GM12878 (cell line): ENCODE measurements around the gene EVA1A. TPM values are rescaled to one million over a fixed set of nuclear protein-coding genes. Genes with fewer than 3 reads are reported as not detected.

ENCODE experiments used
- ATAC-seq: fragments of 200-7000 bp; cut with Tn5 transposase; 3 replicates; pipeline ENCODE4 v1.9.1; 2020; ENCODE audit warnings: mild to moderate bottlenecking, moderate library complexity
- BruUV-seq: library from RNA; stranded (reverse); fragments of 400-500 nt; replicated peaks from 2 replicates; lab custom pipeline; 2021; lab: Mats Ljungman, UMichigan
- CTCF ChIA-PET: fragments of 300-600 bp; sonication (Branson Sonifier 250); formaldehyde crosslinking; extraction: SDS; loops from one replicate; lab custom pipeline; 2021; ENCODE audit warnings: inconsistent platforms; lab: Yijun Ruan, JAX
- POLR2A ChIA-PET: fragments of 350-600 bp; formaldehyde crosslinking; extraction: SDS; loops from one replicate; lab custom pipeline; 2021; ENCODE audit warnings: inconsistent platforms; lab: Charles Lee
- RAD21 ChIA-PET: fragments of 300-600 bp; sonication (Branson Sonifier 250); formaldehyde crosslinking; loops from one replicate; lab custom pipeline; 2023; ENCODE audit warnings: antibody characterized with exemption; ENCODE audit not compliant: unreplicated experiment; lab: Charles Lee
- SMC1A ChIA-PET: fragments of 300-600 bp; sonication (Branson Sonifier 250); formaldehyde crosslinking; loops from one replicate; lab custom pipeline; 2023; ENCODE audit not compliant: unreplicated experiment, uncharacterized antibody; lab: Charles Lee
- DNase-seq: peaks from one replicate; pipeline ENCODE4 v3.0.0-alpha.2; 2011; ENCODE audit warnings: low read depth, low spot score
- FAIRE-seq: peaks from 3 replicates; lab custom pipeline; 2011; peaks lifted over from hg19 to GRCh38; lab: Jason Lieb, UNC
- H2AFZ ChIP-seq: 2 replicates; pipeline ENCODE4 v1.6.0; 2011; ENCODE audit warnings: low read depth, low read length, control low read depth; ENCODE audit not compliant: control insufficient read depth
- H3K27ac ChIP-seq: 2 replicates; pipeline ENCODE4 v1.5.1; 2011; ENCODE audit warnings: control low read depth; ENCODE audit not compliant: control insufficient read depth, insufficient read depth
- H3K27me3 ChIP-seq, 2 experiments: replicated peaks in 1 of 2; 2 replicates each; pipeline versions ENCODE4 v1.6.0 to v1.6.1; 2011; ENCODE audit warnings: low read length in 1 of 2; ENCODE audit not compliant: control insufficient read depth in 2 of 2, insufficient read depth in 2 of 2
- H3K36me3 ChIP-seq, 2 experiments: 2 replicates each; pipeline ENCODE4 v1.5.1; 2011; ENCODE audit warnings: low read length in 1 of 2; ENCODE audit not compliant: control insufficient read depth in 2 of 2, insufficient read depth in 2 of 2
- H3K4me1 ChIP-seq: 2 replicates; pipeline ENCODE4 v1.6.1; 2011; ENCODE audit warnings: mild to moderate bottlenecking, low read length, moderate library complexity, mixed read lengths; ENCODE audit not compliant: control insufficient read depth, insufficient read depth
- H3K4me2 ChIP-seq: 2 replicates; pipeline ENCODE4 v1.6.0; 2011; ENCODE audit warnings: control low read depth; ENCODE audit not compliant: control insufficient read depth, insufficient read depth
- H3K4me3 ChIP-seq: fragments of 200-600 bp; sonication (generic); 2 replicates; pipeline ENCODE4 v1.5.1; 2016
- H3K79me2 ChIP-seq: 2 replicates; pipeline ENCODE4 v1.6.0; 2011; ENCODE audit warnings: low read length; ENCODE audit not compliant: control insufficient read depth, insufficient read depth
- H3K9ac ChIP-seq: 2 replicates; pipeline ENCODE4 v1.8.0; 2011; ENCODE audit warnings: low read length, control low read depth, mixed read lengths; ENCODE audit not compliant: control insufficient read depth, insufficient read depth
- H3K9me3 ChIP-seq: replicated peaks from 3 replicates; pipeline ENCODE4 v1.5.1; 2011; ENCODE audit warnings: mild to moderate bottlenecking, low read length; ENCODE audit not compliant: control insufficient read depth, insufficient read depth
- H4K20me1 ChIP-seq: 2 replicates; pipeline ENCODE4 v1.6.0; 2011; ENCODE audit not compliant: control insufficient read depth, insufficient read depth
- SKIL ChIP-seq: fragments of 450-650 bp; IDR thresholded peaks from 2 replicates; pipeline ENCODE4 v1.6.1; 2017; ENCODE audit warnings: mild to moderate bottlenecking, low read depth, inconsistent platforms; ENCODE audit not compliant: poor library complexity, severe bottlenecking
- SP1 ChIP-seq: IDR thresholded peaks from one replicate; pipeline ENCODE4 v1.6.1; 2011; ENCODE audit warnings: low read depth, low read length
- TARDBP ChIP-seq: IDR thresholded peaks from 2 replicates; pipeline ENCODE4 v1.6.1; 2016; ENCODE audit warnings: borderline replicate concordance
- WGBS: methylation state at CpG from one replicate; pipeline ENCODE4 v1.1.6; 2016; ENCODE audit warnings: low lambda C conversion rate; ENCODE audit not compliant: insufficient replicate concordance, insufficient coverage; ENCODE audit errors: missing lambda C conversion rate; 5-methylcytosine and 5-hydroxymethylcytosine counted together
- in situ Hi-C: fragments of 300-500 bp; cut with MboI; formaldehyde crosslinking; loops from 9 replicates; pipeline ENCODE4 v1.14.3; 2018; ENCODE audit warnings: mixed read lengths
- intact Hi-C: fragments of 100-400 bp; cut with micrococcal nuclease; formaldehyde crosslinking; loops from one replicate; pipeline ENCODE4 v1.14.2; 2022; ENCODE audit not compliant: unreplicated experiment
- polyA plus RNA-seq, 11 experiments: library from polyadenylated mRNA; depleted of rRNA in 4 of 11; unstranded in 6 of 11; stranded (reverse) in 5 of 11; fragments of >200 nt; fragmentation: Nextera tagmentation in 4 of 11; fragmentation: Illumina TruSeq in 1 of 11; extraction: Ambion mirVana in 4 of 11; extraction: Trizol in 1 of 11; gene quantifications; 1 replicate in 1 of 11; 2 replicates in 10 of 11; pipeline versions ENCODE4 v1.2.1 to v1.2.3, GENCODE V29; 2011 to 2016; ENCODE audit warnings: inconsistent platforms in 2 of 11, missing spikeins in 2 of 11, low read depth in 1 of 11
- total RNA-seq, 4 experiments: library from RNA; depleted of rRNA in 3 of 4; stranded (reverse); fragments of >200 nt in 3 of 4; fragmentation: Illumina TruSeq in 1 of 4; extraction: Trizol in 1 of 4; gene quantifications; 2 replicates each; pipeline versions ENCODE4 v1.2.1 to v1.2.3, GENCODE V29; 2013 to 2021

EVA1A gene
- total and polyA plus RNA-seq, 10 of the 15 experiments (the other 5 are each of a cell fraction or from before 2014, with no cell fraction given): 0.13 to 1.0 (median 0.34) TPM; not detected in 5

DNA sequence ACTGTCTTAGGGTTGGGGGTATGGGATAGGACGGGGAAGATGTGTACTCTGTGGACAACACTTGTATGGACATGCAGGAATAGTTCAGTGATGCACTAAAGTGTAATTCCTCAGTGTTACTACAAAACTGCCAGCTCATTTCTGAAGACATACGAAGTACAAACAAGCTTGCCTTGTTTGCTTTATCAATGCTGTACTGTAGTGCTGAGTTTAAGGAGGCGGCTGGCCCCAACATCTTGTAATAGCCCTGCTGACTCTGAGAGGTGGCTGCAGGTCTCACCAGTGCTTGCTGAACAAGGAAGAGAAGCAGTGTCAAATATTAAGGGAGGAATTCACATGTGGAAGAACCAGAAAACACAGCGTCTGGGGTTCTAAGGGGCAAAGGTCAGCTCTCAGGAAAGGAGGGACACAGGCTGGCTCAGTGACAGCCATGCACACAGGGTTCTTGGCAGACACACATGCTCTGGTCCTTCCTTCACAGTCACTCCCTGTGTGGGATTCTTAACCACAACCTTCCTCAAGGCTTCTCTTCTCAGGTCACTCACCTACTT is 39.8 kb upstream of the EVA1A start:
- POLR2A ChIA-PET: no interaction called here
- BruUV-seq: no TSS peak
- RAD21 ChIA-PET: no interaction called here
- H2AFZ ChIP-seq: no peak overlapping the region
- no peak for FAIRE-seq
- TF ChIP-seq TARDBP (no peak), SKIL (no peak), SP1 (no peak)
- TF ChIP-seq, all 136 proteins: peak for 0
- no peak for ATAC-seq
- no peaks in the 10 kb centered on the region for H3K36me3 ChIP-seq
- in situ Hi-C loops: loop anchor here (10.0 kb wide), 1 partner anchor 906 kb away; no protein-coding TSS in a partner anchor
- 20% methylated on average over 4 of the region's 4 CpGs for WGBS
- no peaks in the 10 kb centered on the region for H3K4me1 ChIP-seq
- H3K4me3 ChIP-seq: no peak overlapping the region
- H4K20me1 ChIP-seq: no peaks in the 10 kb centered on the region
- no peaks in the 10 kb centered on the region for H3K9me3 ChIP-seq
- H3K79me2 ChIP-seq: no peaks in the 10 kb centered on the region
- CTCF ChIA-PET: interaction anchor here (1.3 kb wide), 1 partner anchor 133 kb away, joined by 4 read pairs; no protein-coding TSS in a partner anchor
- SMC1A ChIA-PET: interaction anchor here (1.2 kb wide), 1 partner anchor 133 kb away, joined by 3 read pairs; no protein-coding TSS in a partner anchor
- DNase-seq: no peak
- intact Hi-C loops: no loop called here
- H3K27me3 ChIP-seq: no peaks in the 10 kb centered on the region; a peak in 1 of 4 replicates
- no peak overlapping the region for H3K27ac ChIP-seq
- H3K4me2 ChIP-seq: no peak overlapping the region
- no peak overlapping the region for H3K9ac ChIP-seq
